ENCODE measurements around the gene SIK2. TPM values are rescaled to one million over a fixed set of nuclear protein-coding genes. Genes with fewer than 3 reads are reported as not detected.

SIK2 gene
- total and polyA plus RNA-seq, 2 donors (not counting 3 experiments of a cell fraction or from before 2014, with no cell fraction given) = 14.6 to 17.1 TPM

DNA sequence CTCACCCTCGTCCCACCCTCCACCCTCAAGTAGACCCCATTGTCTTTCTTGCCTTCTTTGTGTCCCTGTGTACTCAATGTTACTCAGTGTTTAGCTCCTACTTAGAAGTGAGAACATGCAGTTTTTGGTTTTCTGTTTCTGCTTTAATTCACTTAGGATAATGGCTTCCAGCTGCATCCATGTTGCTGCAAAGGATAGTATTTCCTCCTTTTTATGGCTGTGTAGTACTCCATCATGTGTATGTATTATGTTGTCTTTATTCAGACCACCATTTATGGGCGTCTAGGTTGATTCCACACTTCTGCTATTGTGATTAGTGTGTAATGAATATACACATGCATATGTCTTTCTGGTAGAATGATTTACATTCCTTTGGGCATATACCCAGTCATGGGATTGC lies 73.6 kb downstream of the SIK2 start:
- no peak for TF ChIP-seq POLR2AphosphoS5 (IDR thresholded peaks at IDR 0.05; ENCODE audit: insufficient read depth, low read depth, low read length)
- TF ChIP-seq JUN (IDR thresholded peaks at IDR 0.05; ENCODE audit: borderline replicate concordance, insufficient read depth, insufficient read length, low read depth) = no peak
- TF ChIP-seq GATA2 (IDR thresholded peaks at IDR 0.05; ENCODE audit: insufficient read depth, insufficient read length, low read depth, low read length) = no peak
- no peak for TF ChIP-seq EZH2 (IDR thresholded peaks at IDR 0.05; ENCODE audit: borderline replicate concordance, low read depth, low read length, severe bottlenecking)
- no peak for TF ChIP-seq MAX (IDR thresholded peaks at IDR 0.05; ENCODE audit: insufficient read depth, insufficient read length)
- no peak for TF ChIP-seq FOS (IDR thresholded peaks at IDR 0.05; ENCODE audit: borderline replicate concordance, insufficient read depth, low read length)
- TF ChIP-seq MYC (IDR thresholded peaks at IDR 0.05; ENCODE audit: low read depth, low read length) = no peak
- TF ChIP-seq CTCF (IDR thresholded peaks at IDR 0.05; ENCODE audit: extremely low read depth in 1 of 2, insufficient read depth in 1 of 2, low read depth in 1 of 2, low read length in 2 of 2) = no peak
- no peak for TF ChIP-seq POLR2A (IDR thresholded peaks at IDR 0.05; ENCODE audit: low read depth, low read length)
- no peak overlapping the region for H3K4me2 ChIP-seq (ENCODE audit: insufficient read depth, low read length)
- no peaks in the 10 kb centered on the region for H3K27me3 ChIP-seq (ENCODE audit: control insufficient read depth in 2 of 2, insufficient read depth in 2 of 2, low read length in 2 of 2)
- dilution Hi-C loops (cut with MboI; ENCODE audit: extremely low pct_ligation_motif_present, low sequenced_read_pairs) = no loop called here
- no peak overlapping the region for H3K4me3 ChIP-seq (replicated peaks in 1 of 3; ENCODE audit: insufficient read depth in 1 of 3, low read depth in 1 of 3, low read length in 3 of 3)
- no TSS peak for BruUV-seq (replicated peaks)
- H3K9ac ChIP-seq (replicated peaks; ENCODE audit: extremely low read depth, insufficient read depth, low read length) = no peak overlapping the region
- no peak for DNase-seq (ENCODE audit: low read depth, low spot score)
- peaks cover 7% of the 10 kb centered on the region for H3K4me1 ChIP-seq (ENCODE audit: control insufficient read depth, extremely low read depth, insufficient read depth, low read length)
- H3K9me1 ChIP-seq (replicated peaks; ENCODE audit: control insufficient read depth, extremely low read depth, insufficient read depth, low read length) = no peaks in the 10 kb centered on the region
- H3K79me2 ChIP-seq (ENCODE audit: control insufficient read depth, insufficient read depth, low read length) = no peaks in the 10 kb centered on the region
- ChIA-PET POLR2A (no interaction called here), CTCF (interaction anchor here (1.9 to 2.1 kb wide), 2 partner anchors 71 to 102 kb away, joined by 5 to 12 read pairs; no protein-coding TSS in a partner anchor)
- no peaks in the 10 kb centered on the region for H4K20me1 ChIP-seq (replicated peaks; ENCODE audit: control insufficient read depth, extremely low read depth, insufficient read depth, low read length)
- intact Hi-C loops (cut with micrococcal nuclease) = loop anchor here (2.0 kb wide), 1 partner anchor 41 kb away; no protein-coding TSS in a partner anchor
- no peak overlapping the region for H3K27ac ChIP-seq (ENCODE audit: insufficient read depth, low read depth, low read length)
- peaks cover 0 to 9% of the 10 kb centered on the region in 2 experiments for H3K36me3 ChIP-seq (ENCODE audit: control insufficient read depth in 2 of 2, extremely low read depth in 1 of 2, insufficient read depth in 2 of 2, low read length in 2 of 2)
- H3K9me3 ChIP-seq (replicated peaks; ENCODE audit: control insufficient read depth, insufficient read depth, low read length) = no peaks in the 10 kb centered on the region
- FAIRE-seq = no peak
- H2AFZ ChIP-seq (ENCODE audit: low read depth, low read length) = no peak overlapping the region
